Type B pancreatic cell (in vitro differentiated cells): Measurements from ENCODE around the gene SLC38A10. TPM values are rescaled to one million over a fixed set of nuclear protein-coding genes. Genes with fewer than 3 reads are reported as not detected.

Experiments
- DNase-seq: peaks from one replicate; pipeline ENCODE4 v3.0.0; 2021; ENCODE audit warnings: mixed read lengths; ENCODE audit not compliant: unreplicated experiment; ENCODE audit errors: extremely low spot score
- H3K27ac Mint-ChIP-seq: 2 replicates; pipeline ENCODE4 v1.8.0; 2021; ENCODE audit warnings: mild to moderate bottlenecking, mixed read lengths
- H3K27me3 Mint-ChIP-seq: 2 replicates; pipeline ENCODE4 v1.8.0; 2021; ENCODE audit warnings: mixed read lengths
- H3K36me3 Mint-ChIP-seq: 2 replicates; pipeline ENCODE4 v1.8.0; 2021; ENCODE audit warnings: mixed read lengths
- H3K4me1 Mint-ChIP-seq: one replicate; pipeline ENCODE4 v1.8.0; 2021; ENCODE audit warnings: mixed read lengths; ENCODE audit not compliant: unreplicated experiment
- H3K4me3 Mint-ChIP-seq: 2 replicates; pipeline ENCODE4 v1.8.0; 2021; ENCODE audit warnings: mild to moderate bottlenecking, mixed read lengths
- H3K9me3 Mint-ChIP-seq: 2 replicates; pipeline ENCODE4 v1.8.0; 2021; ENCODE audit warnings: mixed read lengths
- total RNA-seq: library from RNA; stranded (reverse); gene quantifications from 2 replicates; pipeline ENCODE4 v1.2.1, GENCODE V29; 2021; ENCODE audit warnings: low replicate concordance
- TF ChIP-seq, protein P1 (sequence below): fragments of 200-600 bp; sonication (generic); conservative IDR thresholded peaks from 2 replicates; pipeline ENCODE4 v1.5.0; 2021; ENCODE audit warnings: antibody characterized with exemption, mild to moderate bottlenecking

The SLC38A10 gene
- total RNA-seq, 1 donor from 2014 or later, result 85.0 TPM

DNA sequence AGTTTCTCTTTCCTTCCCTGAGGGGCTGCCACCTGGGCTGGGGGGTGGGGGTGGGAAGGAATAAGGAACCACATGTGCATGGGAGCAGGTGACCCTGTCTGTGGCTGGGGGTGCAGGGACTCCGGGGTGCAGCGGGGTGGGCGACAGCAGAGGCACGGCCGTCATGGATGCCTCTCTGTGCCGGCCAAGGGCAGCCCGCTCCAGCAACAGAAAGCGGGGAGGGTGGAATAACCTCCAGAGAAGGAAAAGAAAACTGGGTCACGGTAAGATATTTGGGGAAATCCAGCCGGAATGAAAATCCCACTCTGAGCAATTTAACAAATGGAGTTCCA, 51.8 kb downstream of the SLC38A10 start:
- no peak overlapping the region for H3K4me3 Mint-ChIP-seq

DNA sequence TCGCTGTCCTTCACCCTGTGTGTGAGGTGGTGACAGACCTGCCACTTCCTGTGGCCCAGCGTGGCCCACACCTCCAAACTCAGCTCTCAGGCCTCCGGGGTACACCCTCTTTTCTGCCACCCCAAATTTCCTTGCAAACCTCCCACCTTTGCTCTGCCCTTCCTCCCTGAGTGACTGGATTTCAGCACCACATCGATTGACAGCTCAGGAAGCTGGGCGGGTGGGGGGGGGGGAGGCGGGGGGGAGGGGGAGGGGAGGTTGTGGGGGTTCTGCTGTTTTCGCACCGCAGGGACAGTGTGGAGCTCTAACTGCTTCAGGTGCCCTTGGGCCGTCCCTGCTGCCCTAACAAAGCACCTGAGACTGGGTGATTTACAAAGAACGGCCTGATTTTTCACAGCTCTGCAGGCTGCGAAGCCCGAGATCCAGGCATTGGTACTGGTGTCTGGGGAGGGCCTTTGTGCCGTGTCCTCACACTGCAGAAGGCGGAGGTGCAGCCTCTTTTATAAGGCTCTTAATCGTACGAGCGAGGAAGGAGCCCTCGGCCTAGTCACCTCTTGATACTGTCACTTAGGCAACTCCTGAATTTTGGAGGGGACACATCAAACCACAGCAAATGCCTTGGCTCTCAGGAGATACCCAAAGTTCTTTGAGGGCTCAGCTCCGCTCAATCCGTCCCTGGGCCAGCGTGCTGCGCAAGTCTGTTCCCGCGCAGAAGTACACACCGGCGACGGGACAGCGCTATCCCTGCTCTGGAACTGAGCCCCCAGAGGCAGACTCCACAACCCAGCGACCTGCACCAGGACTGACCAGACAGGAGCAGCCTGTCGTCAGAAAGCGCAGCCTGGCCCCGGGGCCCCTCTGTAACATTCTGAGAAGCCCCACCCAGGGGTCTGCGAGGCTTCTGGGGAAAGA, 52.4 kb downstream of the SLC38A10 start:
- Mint-ChIP-seq H3K9me3 (no peaks in the 10 kb centered on the region), H3K4me1 (peaks cover 11% of the 10 kb centered on the region), H3K36me3 (no peaks in the 10 kb centered on the region), H3K27ac (no peak overlapping the region), H3K27me3 (no peaks in the 10 kb centered on the region), H3K4me3 (no peak overlapping the region)
- TF ChIP-seq, protein P1, sequence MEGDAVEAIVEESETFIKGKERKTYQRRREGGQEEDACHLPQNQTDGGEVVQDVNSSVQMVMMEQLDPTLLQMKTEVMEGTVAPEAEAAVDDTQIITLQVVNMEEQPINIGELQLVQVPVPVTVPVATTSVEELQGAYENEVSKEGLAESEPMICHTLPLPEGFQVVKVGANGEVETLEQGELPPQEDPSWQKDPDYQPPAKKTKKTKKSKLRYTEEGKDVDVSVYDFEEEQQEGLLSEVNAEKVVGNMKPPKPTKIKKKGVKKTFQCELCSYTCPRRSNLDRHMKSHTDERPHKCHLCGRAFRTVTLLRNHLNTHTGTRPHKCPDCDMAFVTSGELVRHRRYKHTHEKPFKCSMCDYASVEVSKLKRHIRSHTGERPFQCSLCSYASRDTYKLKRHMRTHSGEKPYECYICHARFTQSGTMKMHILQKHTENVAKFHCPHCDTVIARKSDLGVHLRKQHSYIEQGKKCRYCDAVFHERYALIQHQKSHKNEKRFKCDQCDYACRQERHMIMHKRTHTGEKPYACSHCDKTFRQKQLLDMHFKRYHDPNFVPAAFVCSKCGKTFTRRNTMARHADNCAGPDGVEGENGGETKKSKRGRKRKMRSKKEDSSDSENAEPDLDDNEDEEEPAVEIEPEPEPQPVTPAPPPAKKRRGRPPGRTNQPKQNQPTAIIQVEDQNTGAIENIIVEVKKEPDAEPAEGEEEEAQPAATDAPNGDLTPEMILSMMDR, result no peak
- no peak for DNase-seq

More for the DNA sequence above, 51.8 kb downstream of the SLC38A10 start:
- no peaks in the 10 kb centered on the region for H3K9me3 Mint-ChIP-seq
- TF ChIP-seq, protein P1, result no peak
- H3K36me3 Mint-ChIP-seq, result no peaks in the 10 kb centered on the region
- H3K4me1 Mint-ChIP-seq, result peaks cover 7% of the 10 kb centered on the region
- no peak for DNase-seq
- H3K27me3 Mint-ChIP-seq, result no peaks in the 10 kb centered on the region
- no peak overlapping the region for H3K27ac Mint-ChIP-seq

DNA sequence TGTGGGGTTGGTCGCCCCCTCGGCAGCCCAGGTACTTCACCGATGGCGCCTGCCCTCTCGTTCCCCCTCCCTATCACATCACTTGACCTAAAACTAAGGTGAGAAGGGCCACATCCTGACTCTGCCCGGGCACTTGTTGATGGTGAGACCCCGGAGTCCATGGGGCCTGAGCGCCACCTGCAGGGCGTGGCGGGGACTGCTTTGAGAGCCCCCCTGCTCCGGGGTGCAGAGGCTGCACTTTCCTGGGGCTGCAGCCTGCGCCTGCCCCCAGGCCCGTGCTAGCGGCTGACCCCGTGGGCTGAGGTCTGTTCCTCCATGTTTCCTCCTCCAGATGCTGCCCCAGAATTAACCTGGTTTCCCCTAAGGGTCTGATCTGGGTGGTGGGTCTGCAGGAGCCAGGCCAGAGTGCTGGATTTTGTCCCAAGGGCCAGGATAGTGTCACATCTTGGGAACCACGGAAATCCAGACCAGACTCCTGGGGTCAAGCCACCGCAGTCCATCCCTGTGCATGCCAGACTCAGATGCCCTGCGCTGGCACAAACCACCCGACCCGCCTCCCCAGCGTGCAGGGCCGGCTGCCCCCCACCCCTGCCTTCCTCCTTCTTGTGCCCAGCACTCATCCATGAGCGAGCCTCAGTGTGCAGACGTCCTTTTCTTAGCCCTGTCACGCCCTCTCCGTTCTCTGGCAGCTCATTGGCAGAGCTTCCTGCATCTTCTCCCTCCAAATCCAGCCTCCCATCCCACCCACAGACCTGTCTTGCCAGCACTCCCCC, 53.3 kb downstream of the SLC38A10 start:
- peak overlapping the region; percentile 70 for H3K4me3 Mint-ChIP-seq
- TF ChIP-seq, protein P1, result peak; percentile 90
- H3K27ac Mint-ChIP-seq, result no peak overlapping the region
- DNase-seq, result no peak
- peaks cover 12% of the 10 kb centered on the region for H3K4me1 Mint-ChIP-seq
- H3K27me3 Mint-ChIP-seq, result no peaks in the 10 kb centered on the region
- no peaks in the 10 kb centered on the region for H3K36me3 Mint-ChIP-seq
- no peaks in the 10 kb centered on the region for H3K9me3 Mint-ChIP-seq

DNA sequence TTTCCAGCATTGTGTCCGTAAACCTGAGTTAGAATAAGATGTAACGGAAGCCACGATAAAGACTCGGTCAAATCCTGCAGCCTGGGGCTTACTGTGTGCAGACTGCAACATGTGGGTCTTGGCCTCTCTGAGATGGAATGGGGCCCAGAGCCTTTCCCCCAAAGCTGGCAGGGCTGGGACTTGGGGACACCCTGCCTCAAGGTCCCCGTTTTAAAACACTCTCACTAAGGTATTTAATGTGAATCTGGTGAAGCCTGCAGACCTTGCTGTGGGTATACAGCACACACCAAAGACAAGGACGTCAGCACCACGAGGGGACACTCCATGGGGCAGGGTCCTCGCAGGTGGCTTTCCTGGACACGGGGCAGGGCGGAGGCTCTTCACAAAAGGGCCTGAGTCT, 53.9 kb downstream of the SLC38A10 start:
- Mint-ChIP-seq H3K36me3 (no peaks in the 10 kb centered on the region), H3K27ac (peak overlapping the region; percentile 30), H3K4me3 (peak overlapping the region; percentile 94), H3K27me3 (no peaks in the 10 kb centered on the region), H3K9me3 (no peaks in the 10 kb centered on the region), H3K4me1 (peaks cover 12% of the 10 kb centered on the region)
- no peak for DNase-seq
- TF ChIP-seq, protein P1, result no peak

DNA sequence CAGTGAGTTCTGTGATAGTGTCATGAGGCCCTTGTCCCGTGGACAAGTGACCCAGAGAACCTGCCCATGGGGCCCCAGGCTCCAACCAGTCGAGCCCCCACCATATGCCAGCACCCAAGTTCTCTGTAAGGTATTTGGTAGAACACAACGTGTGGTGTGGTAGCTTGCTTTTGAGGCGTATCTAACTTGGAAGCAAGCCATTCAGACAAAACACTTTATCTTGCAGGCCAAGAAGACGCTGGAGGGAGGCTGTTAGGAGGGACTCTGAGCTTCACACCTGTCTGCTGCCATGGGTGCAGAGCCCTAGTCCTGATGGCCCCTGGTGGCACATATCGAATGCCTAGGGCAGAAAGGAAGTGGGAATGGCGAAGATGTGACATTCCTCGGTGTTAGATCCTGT, 54.3 kb downstream of the SLC38A10 start:
- Mint-ChIP-seq H3K4me3 (peak overlapping the region; percentile 94), H3K27ac (peak overlapping the region; percentile 30), H3K4me1 (peaks cover 12% of the 10 kb centered on the region), H3K27me3 (no peaks in the 10 kb centered on the region), H3K9me3 (no peaks in the 10 kb centered on the region), H3K36me3 (no peaks in the 10 kb centered on the region)
- TF ChIP-seq, protein P1, result no peak
- no peak for DNase-seq
